ENCODE measurements around the gene METTL22.

METTL22 gene

GRCh38 chr16:8627456-8627855, 6.0 kb downstream of the METTL22 start:
- Histone ChIP-seq H3K4me1 (ENCODE audit: control insufficient read depth in 1 of 2, insufficient read depth in 1 of 2, low read depth in 1 of 2, low read length in 1 of 2) (peaks cover 23 to 25% of the 10 kb centered on the region in 2 experiments), H3K27ac (peak overlapping the region; percentile 10), H3K4me3 (ENCODE audit: low read depth in 1 of 2, low read length in 1 of 2) (no peak overlapping the region), H3K9me3 (no peaks in the 10 kb centered on the region), H3K36me3 (peaks cover 50% of the 10 kb centered on the region), H3K27me3 (no peaks in the 10 kb centered on the region)
- no peak for TF ChIP-seq CTCF (IDR thresholded peaks at IDR 0.05)

GRCh38 chr16:8628981-8629725, 7.7 kb downstream of the METTL22 start:
- Histone ChIP-seq H3K4me1 (ENCODE audit: control insufficient read depth in 1 of 2, insufficient read depth in 1 of 2, low read depth in 1 of 2, low read length in 1 of 2) (peaks cover 33 to 35% of the 10 kb centered on the region in 2 experiments), H3K4me3 (ENCODE audit: low read depth in 1 of 2, low read length in 1 of 2) (no peak overlapping the region), H3K9me3 (no peaks in the 10 kb centered on the region), H3K27ac (peak overlapping the region; percentile 99), H3K27me3 (no peaks in the 10 kb centered on the region), H3K36me3 (peaks cover 50% of the 10 kb centered on the region)
- TF ChIP-seq CTCF (IDR thresholded peaks at IDR 0.05): no peak

- peaks cover 45 to 47% of the 10 kb centered on the region in 2 experiments for H3K4me1 ChIP-seq (ENCODE audit: control insufficient read depth in 1 of 2, insufficient read depth in 1 of 2, low read depth in 1 of 2, low read length in 1 of 2)
- H3K27me3 ChIP-seq: no peaks in the 10 kb centered on the region
- H3K36me3 ChIP-seq: peaks cover 49% of the 10 kb centered on the region
- no peaks in the 10 kb centered on the region for H3K9me3 ChIP-seq
- peak overlapping the region; percentile 99 for H3K27ac ChIP-seq
- no peak for TF ChIP-seq CTCF (IDR thresholded peaks at IDR 0.05)
- no peak overlapping the region for H3K4me3 ChIP-seq (ENCODE audit: low read depth in 1 of 2, low read length in 1 of 2)
Observed at GRCh38 chr16:8630255-8630953, 8.9 kb downstream of the METTL22 start.

- Histone ChIP-seq H3K4me3 (ENCODE audit: low read depth in 1 of 2, low read length in 1 of 2) (peak overlapping the region in 1 of 2 experiments; percentile 45), H3K27me3 (no peaks in the 10 kb centered on the region), H3K36me3 (peaks cover 46% of the 10 kb centered on the region), H3K4me1 (ENCODE audit: control insufficient read depth in 1 of 2, insufficient read depth in 1 of 2, low read depth in 1 of 2, low read length in 1 of 2) (peaks cover 46 to 48% of the 10 kb centered on the region in 2 experiments), H3K9me3 (no peaks in the 10 kb centered on the region), H3K27ac (peak overlapping the region; percentile 99)
- no peak for TF ChIP-seq CTCF (IDR thresholded peaks at IDR 0.05)
Observed at GRCh38 chr16:8631373-8631772, 9.9 kb downstream of the METTL22 start.

- Histone ChIP-seq H3K27me3 (no peaks in the 10 kb centered on the region), H3K27ac (peak overlapping the region; percentile 99), H3K4me1 (ENCODE audit: control insufficient read depth in 1 of 2, insufficient read depth in 1 of 2, low read depth in 1 of 2, low read length in 1 of 2) (peaks cover 46 to 48% of the 10 kb centered on the region in 2 experiments), H3K36me3 (peaks cover 42% of the 10 kb centered on the region), H3K9me3 (no peaks in the 10 kb centered on the region), H3K4me3 (ENCODE audit: low read depth in 1 of 2, low read length in 1 of 2) (peak overlapping the region; percentile 30 to 45)
- no peak for TF ChIP-seq CTCF (IDR thresholded peaks at IDR 0.05)
Observed at GRCh38 chr16:8631818-8632465, 10.4 kb downstream of the METTL22 start.

All from neutrophil (primary cell).